GM20000 (cell line): Measurements from ENCODE around the gene CTRB1.

ENCODE experiments used
- DNase-seq: peaks from one replicate; pipeline ENCODE4 v3.0.0; 2012; ENCODE audit warnings: low spot score
- TF ChIP-seq, protein P1 (sequence below): IDR thresholded peaks from 2 replicates; pipeline ENCODE4 v1.5.1; 2012; ENCODE audit warnings: mild to moderate bottlenecking, control low read depth; ENCODE audit errors: extremely low read depth, missing control alignments

Gene CTRB1

GRCh38 chr16:75260851-75261589, 42.2 kb downstream of the CTRB1 start:
- TF ChIP-seq, protein P1, sequence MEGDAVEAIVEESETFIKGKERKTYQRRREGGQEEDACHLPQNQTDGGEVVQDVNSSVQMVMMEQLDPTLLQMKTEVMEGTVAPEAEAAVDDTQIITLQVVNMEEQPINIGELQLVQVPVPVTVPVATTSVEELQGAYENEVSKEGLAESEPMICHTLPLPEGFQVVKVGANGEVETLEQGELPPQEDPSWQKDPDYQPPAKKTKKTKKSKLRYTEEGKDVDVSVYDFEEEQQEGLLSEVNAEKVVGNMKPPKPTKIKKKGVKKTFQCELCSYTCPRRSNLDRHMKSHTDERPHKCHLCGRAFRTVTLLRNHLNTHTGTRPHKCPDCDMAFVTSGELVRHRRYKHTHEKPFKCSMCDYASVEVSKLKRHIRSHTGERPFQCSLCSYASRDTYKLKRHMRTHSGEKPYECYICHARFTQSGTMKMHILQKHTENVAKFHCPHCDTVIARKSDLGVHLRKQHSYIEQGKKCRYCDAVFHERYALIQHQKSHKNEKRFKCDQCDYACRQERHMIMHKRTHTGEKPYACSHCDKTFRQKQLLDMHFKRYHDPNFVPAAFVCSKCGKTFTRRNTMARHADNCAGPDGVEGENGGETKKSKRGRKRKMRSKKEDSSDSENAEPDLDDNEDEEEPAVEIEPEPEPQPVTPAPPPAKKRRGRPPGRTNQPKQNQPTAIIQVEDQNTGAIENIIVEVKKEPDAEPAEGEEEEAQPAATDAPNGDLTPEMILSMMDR: no peak
- DNase-seq: no peak

GRCh38 chr16:75261590-75262078, 42.8 kb downstream of the CTRB1 start:
- no peak for DNase-seq
- TF ChIP-seq, protein P1: no peak

GRCh38 chr16:75262104-75262799, 43.5 kb downstream of the CTRB1 start:
- no peak for DNase-seq
- TF ChIP-seq, protein P1: no peak

DNA sequence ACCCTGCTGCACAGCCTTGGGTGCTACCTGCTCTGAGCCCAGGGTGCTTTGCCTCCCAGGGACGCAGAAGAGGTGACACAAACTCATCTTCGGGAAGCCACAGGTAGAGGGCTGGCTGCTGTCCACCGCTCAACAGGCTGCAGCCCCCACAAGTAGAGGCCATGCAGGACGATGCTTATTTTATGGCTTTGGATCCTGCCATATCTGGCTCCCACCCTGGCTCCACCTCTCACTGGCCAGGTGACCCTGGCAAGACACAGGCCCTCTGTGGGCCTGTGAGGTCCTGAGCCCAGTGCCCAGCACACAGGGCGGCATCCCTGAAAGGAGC, 44.0 kb downstream of the CTRB1 start:
- TF ChIP-seq, protein P1: no peak
- DNase-seq: no peak

- no peak for DNase-seq
- TF ChIP-seq, protein P1: no peak
Observed at GRCh38 chr16:75263291-75263962, 44.6 kb downstream of the CTRB1 start.

- DNase-seq: no peak
- TF ChIP-seq, protein P1: no peak
Observed at GRCh38 chr16:75263963-75264445, 45.2 kb downstream of the CTRB1 start.
